H9 (cell line): ENCODE measurements around the gene OTOF. TPM values are rescaled to one million over a fixed set of nuclear protein-coding genes. Genes with fewer than 3 reads are reported as not detected.

ENCODE experiments used
- DNase-seq: peaks from one replicate; pipeline ENCODE4 v3.0.0-alpha.2; 2017
- H2AFZ ChIP-seq: one replicate; pipeline ENCODE4 v1.6.1; 2013; ENCODE audit warnings: mild to moderate bottlenecking, low read length, control low read depth, moderate library complexity
- H2AK5ac ChIP-seq: 2 replicates; pipeline ENCODE4 v1.6.1; 2013; ENCODE audit warnings: low read length, control low read depth, mixed read lengths; ENCODE audit not compliant: insufficient read length
- H2BK120ac ChIP-seq: one replicate; pipeline ENCODE4 v1.6.1; 2013; ENCODE audit warnings: low read depth, mild to moderate bottlenecking, low read length, control low read depth, inconsistent platforms; ENCODE audit not compliant: poor library complexity, severe bottlenecking
- H2BK12ac ChIP-seq: 2 replicates; pipeline ENCODE4 v1.6.1; 2013; ENCODE audit warnings: low read length, control low read depth, mixed read lengths, low read depth; ENCODE audit not compliant: insufficient read length
- H2BK15ac ChIP-seq: 2 replicates; pipeline ENCODE4 v1.6.1; 2013; ENCODE audit warnings: low read depth, low read length, control low read depth
- H2BK20ac ChIP-seq: one replicate; pipeline ENCODE4 v1.6.1; 2013; ENCODE audit warnings: low read depth, mild to moderate bottlenecking, low read length, control low read depth, inconsistent platforms; ENCODE audit not compliant: poor library complexity, severe bottlenecking
- H2BK5ac ChIP-seq: 2 replicates; pipeline ENCODE4 v1.6.1; 2013; ENCODE audit warnings: low read length, control low read depth, mixed read lengths; ENCODE audit not compliant: insufficient read length
- H3K14ac ChIP-seq: 2 replicates; pipeline ENCODE4 v1.6.1; 2013; ENCODE audit warnings: low read length, control low read depth; ENCODE audit not compliant: insufficient read depth
- H3K18ac ChIP-seq: 2 replicates; pipeline ENCODE4 v1.6.1; 2013; ENCODE audit warnings: low read depth, mild to moderate bottlenecking, mixed read lengths, low read length, control low read depth; ENCODE audit not compliant: insufficient read length
- H3K23ac ChIP-seq: 2 replicates; pipeline ENCODE4 v1.6.1; 2013; ENCODE audit warnings: low read length, control low read depth, mixed read lengths, low read depth; ENCODE audit not compliant: insufficient read length
- H3K23me2 ChIP-seq: 2 replicates; pipeline ENCODE4 v1.6.1; 2013; ENCODE audit warnings: low read depth, mild to moderate bottlenecking, mixed read lengths, low read length, control low read depth; ENCODE audit not compliant: insufficient read length, poor library complexity, severe bottlenecking
- H3K27ac ChIP-seq: 2 replicates; pipeline ENCODE4 v1.5.1; 2013; ENCODE audit warnings: low read length, control low read depth, mixed read lengths, low read depth; ENCODE audit not compliant: insufficient read length
- H3K27me3 ChIP-seq: 2 replicates; pipeline ENCODE4 v1.6.1; 2013; ENCODE audit warnings: low read length, control low read depth, inconsistent platforms; ENCODE audit not compliant: insufficient read depth
- H3K4ac ChIP-seq: 2 replicates; pipeline ENCODE4 v1.6.1; 2013; ENCODE audit warnings: low read depth, mild to moderate bottlenecking, control low read depth, inconsistent platforms, low read length, moderate library complexity
- H3K4me1 ChIP-seq: 2 replicates; pipeline ENCODE4 v1.6.1; 2013; ENCODE audit warnings: low read length, control low read depth, inconsistent platforms; ENCODE audit not compliant: insufficient read depth
- H3K4me2 ChIP-seq: 2 replicates; pipeline ENCODE4 v1.6.1; 2013; ENCODE audit warnings: low read length, control low read depth, mixed read lengths; ENCODE audit not compliant: insufficient read length, insufficient read depth
- H3K56ac ChIP-seq: 2 replicates; pipeline ENCODE4 v1.6.1; 2013; ENCODE audit warnings: low read depth, mild to moderate bottlenecking, mixed read lengths, low read length, control low read depth; ENCODE audit not compliant: insufficient read length
- H3K79me1 ChIP-seq: 2 replicates; pipeline ENCODE4 v1.6.1; 2013; ENCODE audit warnings: low read depth, mild to moderate bottlenecking, moderate library complexity, low read length, control low read depth, inconsistent platforms; ENCODE audit not compliant: insufficient read depth, poor library complexity, severe bottlenecking
- H3K79me2 ChIP-seq: 2 replicates; pipeline ENCODE4 v1.6.1; 2013; ENCODE audit warnings: low read length, control low read depth, inconsistent platforms; ENCODE audit not compliant: insufficient read depth
- H3K9ac ChIP-seq: 2 replicates; pipeline ENCODE4 v1.6.1; 2013; ENCODE audit warnings: low read length, control low read depth, mixed read lengths; ENCODE audit not compliant: insufficient read length; ENCODE audit errors: extremely low read depth
- H3K9me3 ChIP-seq: one replicate; pipeline ENCODE4 v1.6.1; 2013; ENCODE audit warnings: low read depth, low read length, inconsistent platforms; ENCODE audit not compliant: control insufficient read depth
- H3T11ph ChIP-seq: one replicate; pipeline ENCODE4 v1.6.1; 2013; ENCODE audit warnings: mild to moderate bottlenecking, low read length, control low read depth, inconsistent platforms
- H4K20me1 ChIP-seq: one replicate; pipeline ENCODE4 v1.6.1; 2013; ENCODE audit not compliant: control insufficient read depth, insufficient read length, insufficient read depth
- H4K5ac ChIP-seq: 2 replicates; pipeline ENCODE4 v1.6.1; 2013; ENCODE audit warnings: low read depth, mild to moderate bottlenecking, mixed read lengths, low read length, control low read depth; ENCODE audit not compliant: insufficient read length
- H4K8ac ChIP-seq: replicated peaks from 2 replicates; pipeline ENCODE4 v1.6.1; 2013; ENCODE audit warnings: low read length, control low read depth, mixed read lengths, low read depth; ENCODE audit not compliant: insufficient read length
- H4K91ac ChIP-seq: 2 replicates; pipeline ENCODE4 v1.6.1; 2013; ENCODE audit warnings: low read depth, mild to moderate bottlenecking, moderate library complexity, mixed read lengths, low read length, control low read depth; ENCODE audit not compliant: insufficient read length
- H3K27ac Mint-ChIP-seq, 3 experiments: 2 replicates in 2 of 3; 3 replicates in 1 of 3; pipeline ENCODE4 v1.8.0; 2020 to 2021; ENCODE audit warnings: mixed read lengths in 3 of 3, mild to moderate bottlenecking in 1 of 3, moderate library complexity in 1 of 3
- H3K27me3 Mint-ChIP-seq: 2 replicates; pipeline ENCODE4 v1.8.0; 2021; ENCODE audit warnings: low read depth, mild to moderate bottlenecking, moderate library complexity, mixed read lengths
- H3K36me3 Mint-ChIP-seq, 3 experiments: 2 replicates in 2 of 3; 3 replicates in 1 of 3; pipeline ENCODE4 v1.8.0; 2020 to 2021; ENCODE audit warnings: low read depth in 3 of 3, mixed read lengths in 3 of 3; ENCODE audit not compliant: insufficient read depth in 1 of 3
- H3K4me1 Mint-ChIP-seq, 2 experiments: 2 replicates each; pipeline ENCODE4 v1.8.0; 2020; ENCODE audit warnings: mixed read lengths in 2 of 2
- H3K4me3 Mint-ChIP-seq, 2 experiments: 2 replicates in 1 of 2; 3 replicates in 1 of 2; pipeline ENCODE4 v1.8.0; 2020 to 2021; ENCODE audit warnings: mild to moderate bottlenecking in 2 of 2, mixed read lengths in 2 of 2, moderate library complexity in 1 of 2
- H3K9me3 Mint-ChIP-seq, 2 experiments: 2 replicates in 1 of 2; 3 replicates in 1 of 2; pipeline ENCODE4 v1.8.0; 2020; ENCODE audit warnings: mild to moderate bottlenecking in 2 of 2, mixed read lengths in 2 of 2, moderate library complexity in 1 of 2
- WGBS: extraction: QIAGEN DNeasy Blood & Tissue Kit; methylation state at CpG from one replicate; pipeline ENCODE4 v1.1.7; 2013; ENCODE audit warnings: missing lambda C conversion rate, low lambda C conversion rate, mixed read lengths; ENCODE audit not compliant: insufficient read length; ENCODE audit errors: extremely low coverage; 5-methylcytosine and 5-hydroxymethylcytosine counted together
- total RNA-seq: library from RNA; stranded (reverse); gene quantifications from 2 replicates; pipeline ENCODE4 v1.2.1, GENCODE V29; 2021
- TF ChIP-seq, protein P1 (sequence below): fragments of 200-600 bp; sonication (generic); conservative IDR thresholded peaks from 3 replicates; pipeline ENCODE4 v1.8.0; 2021; ENCODE audit warnings: antibody characterized with exemption, mild to moderate bottlenecking

The OTOF gene
- total RNA-seq, 1 experiment from 2014 or later, result 0.35 TPM

DNA sequence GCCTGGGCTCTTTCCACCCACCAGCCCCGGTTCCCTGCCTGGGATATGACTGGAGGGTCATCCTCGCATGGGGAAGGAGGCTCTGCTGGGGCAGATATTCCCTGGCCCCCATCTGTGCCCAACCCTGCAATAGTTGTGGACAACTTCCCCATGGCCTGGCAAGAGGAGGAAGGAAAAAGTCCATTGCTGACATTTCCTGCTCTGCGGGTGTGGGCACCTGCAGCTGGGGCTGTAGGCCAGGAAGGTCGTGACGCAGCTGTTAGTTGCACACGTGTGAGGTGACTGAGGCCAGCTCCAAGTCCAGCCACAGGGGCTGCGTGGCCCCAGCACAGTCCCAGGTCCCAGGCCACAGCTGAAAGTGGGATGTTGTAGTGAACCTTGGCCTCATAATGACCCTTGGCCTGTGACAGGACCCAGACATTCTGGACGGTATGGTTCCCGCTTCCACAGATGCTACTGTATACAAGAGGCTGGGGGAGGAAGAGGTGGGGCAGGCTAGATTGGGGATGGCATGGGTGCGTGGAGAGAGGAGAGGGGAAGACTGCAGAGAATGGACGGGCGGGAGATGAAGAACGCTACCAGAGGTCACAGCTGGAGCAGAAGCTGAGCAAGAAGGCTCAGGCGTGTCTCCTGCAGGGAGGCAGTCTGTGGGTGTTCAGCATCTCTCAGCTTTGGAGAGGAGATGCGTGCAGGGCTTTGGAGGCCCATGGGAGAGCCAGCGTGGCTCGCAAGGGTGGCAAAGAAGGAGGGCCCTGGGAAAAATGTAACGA is 22.1 kb downstream of the OTOF start:
- Histone ChIP-seq H2BK20ac (no peak overlapping the region), H3K4ac (no peak overlapping the region), H3K56ac (no peak overlapping the region), H3K23ac (no peak overlapping the region), H2BK5ac (no peak overlapping the region), H3K9ac (no peak overlapping the region), H4K5ac (no peak overlapping the region), H3K79me2 (no peaks in the 10 kb centered on the region), H3K18ac (no peak overlapping the region), H3K79me1 (no peaks in the 10 kb centered on the region), H2AFZ (no peak overlapping the region), H2BK120ac (no peak overlapping the region), H3K9me3 (no peaks in the 10 kb centered on the region), H4K8ac (no peak overlapping the region), H2BK12ac (no peak overlapping the region), H3K4me1 (no peaks in the 10 kb centered on the region), H2AK5ac (no peak overlapping the region), H3K14ac (no peak overlapping the region; the same call in 1 of the 2 replicates), H3K23me2 (no peaks in the 10 kb centered on the region), H3K27me3 (no peaks in the 10 kb centered on the region), H3K27ac (no peak overlapping the region), H4K20me1 (no peaks in the 10 kb centered on the region), H2BK15ac (no peak overlapping the region), H4K91ac (no peak overlapping the region), H3K4me2 (no peak overlapping the region), H3T11ph (no peak overlapping the region)
- H3K9me3 Mint-ChIP-seq, result peaks cover 0 to 3% of the 10 kb centered on the region in 2 experiments; a peak in 1 of 5 replicates
- no peaks in the 10 kb centered on the region; the same call in none of the 2 replicates for H3K27me3 Mint-ChIP-seq
- TF ChIP-seq, protein P1, sequence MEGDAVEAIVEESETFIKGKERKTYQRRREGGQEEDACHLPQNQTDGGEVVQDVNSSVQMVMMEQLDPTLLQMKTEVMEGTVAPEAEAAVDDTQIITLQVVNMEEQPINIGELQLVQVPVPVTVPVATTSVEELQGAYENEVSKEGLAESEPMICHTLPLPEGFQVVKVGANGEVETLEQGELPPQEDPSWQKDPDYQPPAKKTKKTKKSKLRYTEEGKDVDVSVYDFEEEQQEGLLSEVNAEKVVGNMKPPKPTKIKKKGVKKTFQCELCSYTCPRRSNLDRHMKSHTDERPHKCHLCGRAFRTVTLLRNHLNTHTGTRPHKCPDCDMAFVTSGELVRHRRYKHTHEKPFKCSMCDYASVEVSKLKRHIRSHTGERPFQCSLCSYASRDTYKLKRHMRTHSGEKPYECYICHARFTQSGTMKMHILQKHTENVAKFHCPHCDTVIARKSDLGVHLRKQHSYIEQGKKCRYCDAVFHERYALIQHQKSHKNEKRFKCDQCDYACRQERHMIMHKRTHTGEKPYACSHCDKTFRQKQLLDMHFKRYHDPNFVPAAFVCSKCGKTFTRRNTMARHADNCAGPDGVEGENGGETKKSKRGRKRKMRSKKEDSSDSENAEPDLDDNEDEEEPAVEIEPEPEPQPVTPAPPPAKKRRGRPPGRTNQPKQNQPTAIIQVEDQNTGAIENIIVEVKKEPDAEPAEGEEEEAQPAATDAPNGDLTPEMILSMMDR, result no peak
- H3K27ac Mint-ChIP-seq, result 0 out of 7 replicates have a peak overlapping the region, but pooled peaks of 1 of the 3 experiments have one; percentile 78
- H3K4me3 Mint-ChIP-seq, result no peak overlapping the region
- no peaks in the 10 kb centered on the region for H3K36me3 Mint-ChIP-seq
- peaks cover 23 to 27% of the 10 kb centered on the region in 2 experiments for H3K4me1 Mint-ChIP-seq
- no CpG with 5 or more reads among the region's 18 CpGs for WGBS
- peak; percentile 24 for DNase-seq
